Memory B cell (primary cell): ENCODE measurements around the gene TECR.
"Not testable (repeated sequence)": the region's sequence is repeated elsewhere in the genome, so short reads cannot be mapped to it uniquely, and the experiment has no call there.

ENCODE experiments used
- ATAC-seq: fragments of 150-1000 bp; cut with Tn5 transposase; 2 replicates; pipeline ENCODE4 v1.10.0; 2021; ENCODE audit warnings: low read depth, mild to moderate bottlenecking, moderate library complexity
- DNase-seq, 2 donors: peaks; one replicate each; pipeline ENCODE4 v3.0.0; 2022; ENCODE audit warnings: low spot score in 2 of 2
- H3K27ac Mint-ChIP-seq: one replicate; pipeline ENCODE4 v1.8.0; 2022; ENCODE audit warnings: mild to moderate bottlenecking, moderate library complexity, mixed read lengths
- H3K27me3 Mint-ChIP-seq: one replicate; pipeline ENCODE4 v1.8.0; 2022; ENCODE audit warnings: mixed read lengths
- H3K36me3 Mint-ChIP-seq: one replicate; pipeline ENCODE4 v1.8.0; 2022; ENCODE audit warnings: mild to moderate bottlenecking, mixed read lengths
- H3K4me1 Mint-ChIP-seq: one replicate; pipeline ENCODE4 v1.8.0; 2022; ENCODE audit warnings: mixed read lengths
- H3K4me3 Mint-ChIP-seq: one replicate; pipeline ENCODE4 v1.8.0; 2022; ENCODE audit warnings: mild to moderate bottlenecking, moderate library complexity, mixed read lengths
- H3K9me3 Mint-ChIP-seq: one replicate; pipeline ENCODE4 v1.8.0; 2022; ENCODE audit warnings: mixed read lengths

Gene TECR

DNA sequence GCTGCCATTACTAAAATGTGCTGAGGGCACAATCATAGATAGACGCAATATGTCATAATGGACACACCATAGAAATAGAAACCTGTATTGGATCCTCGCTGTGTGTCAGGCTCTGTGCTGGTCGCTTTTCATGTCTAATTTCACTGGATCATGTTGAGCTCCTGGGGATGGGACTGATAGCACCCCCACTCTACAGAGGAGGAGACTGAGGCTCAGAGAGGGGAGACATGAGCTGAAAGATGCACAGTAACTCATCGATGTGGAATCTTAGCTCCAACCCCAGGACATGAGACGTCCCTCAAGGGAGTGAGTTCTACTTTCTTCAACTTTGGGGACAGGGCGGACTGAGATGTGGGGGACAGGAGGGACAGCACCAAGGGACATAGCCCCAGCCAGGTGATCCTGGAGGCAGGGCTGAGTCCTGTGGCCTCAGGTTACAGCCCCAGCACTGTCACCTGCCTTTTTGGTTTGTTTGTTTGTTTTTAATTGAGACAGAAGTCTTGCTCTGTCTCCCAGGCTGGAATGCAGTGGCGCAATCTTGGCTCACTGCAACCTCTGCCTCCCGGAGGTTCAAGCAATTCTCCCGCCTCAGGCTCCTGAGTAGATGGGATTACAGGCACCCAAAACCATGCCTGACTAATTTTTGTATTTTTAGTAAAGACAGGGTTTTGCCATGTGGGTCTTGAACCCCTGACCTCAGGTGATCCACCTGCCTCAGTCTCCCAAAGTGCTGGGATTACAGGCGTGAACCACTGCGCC, 26.9 kb upstream of the TECR start:
- no peak overlapping the region for H3K4me3 Mint-ChIP-seq
- H3K36me3 Mint-ChIP-seq: no peaks in the 10 kb centered on the region
- no peak for ATAC-seq
- H3K4me1 Mint-ChIP-seq: peaks cover 11% of the 10 kb centered on the region
- H3K9me3 Mint-ChIP-seq: no peaks in the 10 kb centered on the region
- H3K27ac Mint-ChIP-seq: no peak overlapping the region
- no peak for DNase-seq
- peaks cover 11% of the 10 kb centered on the region for H3K27me3 Mint-ChIP-seq

DNA sequence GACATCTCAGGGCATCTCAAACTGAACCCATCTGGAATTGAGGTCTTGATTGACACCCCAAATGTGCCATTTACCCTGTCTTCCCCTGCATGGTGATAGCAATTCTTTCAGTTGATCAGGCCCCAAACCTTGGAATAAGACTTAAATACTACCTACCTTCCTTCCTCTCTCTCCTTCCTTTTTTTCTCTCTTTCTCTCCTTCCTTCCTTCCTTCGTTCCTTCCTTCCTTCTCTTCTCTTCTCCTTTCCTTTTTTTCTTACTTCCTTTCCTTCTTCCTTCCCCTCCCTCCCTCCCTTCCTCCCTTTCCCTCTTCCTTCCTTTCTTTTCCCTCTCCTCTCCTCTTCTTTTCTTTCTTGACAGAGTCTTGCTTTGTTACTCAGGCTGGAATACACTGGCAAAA, 26.1 kb upstream of the TECR start:
- no peak for ATAC-seq
- no peak for DNase-seq
- H3K4me1 Mint-ChIP-seq: peaks cover 11% of the 10 kb centered on the region
- no peaks in the 10 kb centered on the region for H3K9me3 Mint-ChIP-seq
- no peaks in the 10 kb centered on the region for H3K36me3 Mint-ChIP-seq
- H3K4me3 Mint-ChIP-seq: no peak overlapping the region
- H3K27me3 Mint-ChIP-seq: peaks cover 11% of the 10 kb centered on the region
- no peak overlapping the region for H3K27ac Mint-ChIP-seq

DNA sequence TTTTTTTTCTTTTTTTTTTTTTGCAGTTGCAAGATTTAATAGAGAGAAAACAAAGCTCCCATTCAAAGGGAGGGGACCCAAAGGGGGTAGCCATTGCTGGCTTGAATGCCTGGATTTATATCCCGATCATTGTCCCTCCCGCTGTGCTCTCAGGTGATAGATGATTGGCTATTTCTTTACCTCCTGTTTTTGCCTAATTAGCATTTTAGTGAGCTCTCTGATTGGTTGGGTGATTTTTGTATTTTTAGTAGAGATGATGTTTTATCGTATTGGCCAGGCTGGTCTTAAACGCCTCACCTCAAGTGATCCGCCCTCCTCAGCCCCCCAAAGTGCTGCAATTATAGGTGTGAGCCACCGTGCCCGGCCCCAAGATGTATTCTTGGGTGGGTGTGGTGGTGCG, 24.8 kb upstream of the TECR start:
- not testable (repeated sequence) for DNase-seq

DNA sequence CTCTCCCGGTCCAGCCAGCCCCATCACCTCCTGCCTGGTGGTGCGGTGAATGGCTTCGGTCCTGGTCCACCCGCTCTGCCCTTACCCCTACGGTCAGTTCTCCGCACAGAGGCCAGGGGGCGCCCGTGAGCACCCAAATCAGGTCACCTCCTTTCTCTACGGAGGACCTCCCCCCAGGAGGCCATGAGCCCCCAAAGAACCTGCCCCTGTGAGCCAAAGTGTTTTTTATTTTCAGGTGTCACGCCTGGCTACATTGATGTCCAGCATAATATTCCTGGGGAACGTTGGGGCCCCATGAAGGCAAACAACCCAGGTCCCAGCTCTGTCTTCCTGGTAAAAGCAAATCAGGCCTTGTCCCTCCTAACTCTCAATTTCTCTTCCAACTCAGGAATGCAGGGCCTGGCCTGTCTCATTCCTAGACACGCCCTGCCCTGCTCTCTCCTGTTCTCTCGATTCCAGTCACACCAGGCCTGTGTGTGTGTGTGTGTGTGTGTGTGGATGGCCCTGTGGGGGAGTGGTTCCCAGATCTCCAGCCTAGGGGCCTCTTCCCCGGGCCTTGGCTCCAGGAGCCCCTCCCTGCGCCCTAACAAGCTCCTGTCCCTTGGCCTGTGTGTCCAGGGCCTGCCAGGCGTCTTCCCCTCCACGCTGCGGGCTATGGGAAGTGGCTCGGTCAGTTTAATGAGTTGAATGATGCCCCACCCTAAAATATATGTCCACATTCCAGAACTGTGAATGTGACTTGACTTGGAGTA, 23.7 kb upstream of the TECR start:
- H3K27ac Mint-ChIP-seq: no peak overlapping the region
- no peaks in the 10 kb centered on the region for H3K36me3 Mint-ChIP-seq
- no peak overlapping the region for H3K4me3 Mint-ChIP-seq
- DNase-seq (peak; percentile 52 to 55), ATAC-seq (peak; percentile 82)
- peaks cover 11% of the 10 kb centered on the region for H3K27me3 Mint-ChIP-seq
- H3K9me3 Mint-ChIP-seq: no peaks in the 10 kb centered on the region
- peaks cover 11% of the 10 kb centered on the region for H3K4me1 Mint-ChIP-seq

More for the DNA sequence above, 24.8 kb upstream of the TECR start:
- not testable (repeated sequence) for H3K4me3 Mint-ChIP-seq, ATAC-seq, H3K9me3 Mint-ChIP-seq, H3K27ac Mint-ChIP-seq, H3K36me3 Mint-ChIP-seq
- Mint-ChIP-seq H3K4me1 (peaks cover 11% of the 10 kb centered on the region), H3K27me3 (peaks cover 11% of the 10 kb centered on the region)

DNA sequence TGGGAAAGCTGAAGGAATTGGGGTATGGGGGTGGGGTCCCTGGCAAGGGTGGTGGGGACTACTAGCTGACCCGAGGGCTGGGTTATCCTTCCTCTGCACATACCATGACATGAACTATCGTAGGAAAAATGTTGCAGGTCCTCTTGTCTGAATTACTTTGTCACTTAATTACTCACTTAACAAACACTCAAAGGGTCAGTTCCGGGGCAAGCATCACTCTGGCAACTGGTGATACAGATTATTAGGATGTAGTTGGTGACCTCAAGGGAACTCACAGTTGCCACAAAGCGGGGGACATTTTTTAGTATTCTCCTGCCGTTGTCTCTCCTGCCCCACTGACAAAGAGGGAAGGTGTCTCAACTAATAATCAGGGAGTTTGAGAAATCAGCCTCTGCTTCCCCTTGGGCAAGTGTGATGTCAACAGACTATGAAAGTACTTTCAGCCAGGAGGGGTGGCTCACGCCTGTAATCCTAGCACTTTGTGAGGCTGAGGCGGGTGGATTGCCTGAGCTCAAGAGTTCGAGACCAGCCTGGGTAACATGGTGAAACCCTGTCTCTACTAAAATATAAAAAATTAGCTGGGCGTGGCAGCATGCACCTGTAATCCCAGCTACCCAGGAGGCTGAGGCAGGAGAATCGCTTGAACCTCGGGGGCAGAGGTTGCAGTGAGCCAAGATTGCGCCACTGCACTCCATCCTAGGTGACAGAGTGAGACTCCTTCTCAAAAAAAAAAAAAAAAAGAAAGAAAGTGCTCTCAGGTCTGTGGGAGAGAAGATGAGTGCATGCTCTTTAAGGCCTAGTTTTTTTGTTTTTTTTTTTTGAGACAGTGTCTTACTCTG, 21.5 kb upstream of the TECR start:
- peaks cover 11% of the 10 kb centered on the region for H3K27me3 Mint-ChIP-seq
- DNase-seq: no peak
- no peak overlapping the region for H3K4me3 Mint-ChIP-seq
- no peaks in the 10 kb centered on the region for H3K36me3 Mint-ChIP-seq
- H3K27ac Mint-ChIP-seq: no peak overlapping the region
- H3K4me1 Mint-ChIP-seq: peaks cover 11% of the 10 kb centered on the region
- no peaks in the 10 kb centered on the region for H3K9me3 Mint-ChIP-seq
- ATAC-seq: no peak

DNA sequence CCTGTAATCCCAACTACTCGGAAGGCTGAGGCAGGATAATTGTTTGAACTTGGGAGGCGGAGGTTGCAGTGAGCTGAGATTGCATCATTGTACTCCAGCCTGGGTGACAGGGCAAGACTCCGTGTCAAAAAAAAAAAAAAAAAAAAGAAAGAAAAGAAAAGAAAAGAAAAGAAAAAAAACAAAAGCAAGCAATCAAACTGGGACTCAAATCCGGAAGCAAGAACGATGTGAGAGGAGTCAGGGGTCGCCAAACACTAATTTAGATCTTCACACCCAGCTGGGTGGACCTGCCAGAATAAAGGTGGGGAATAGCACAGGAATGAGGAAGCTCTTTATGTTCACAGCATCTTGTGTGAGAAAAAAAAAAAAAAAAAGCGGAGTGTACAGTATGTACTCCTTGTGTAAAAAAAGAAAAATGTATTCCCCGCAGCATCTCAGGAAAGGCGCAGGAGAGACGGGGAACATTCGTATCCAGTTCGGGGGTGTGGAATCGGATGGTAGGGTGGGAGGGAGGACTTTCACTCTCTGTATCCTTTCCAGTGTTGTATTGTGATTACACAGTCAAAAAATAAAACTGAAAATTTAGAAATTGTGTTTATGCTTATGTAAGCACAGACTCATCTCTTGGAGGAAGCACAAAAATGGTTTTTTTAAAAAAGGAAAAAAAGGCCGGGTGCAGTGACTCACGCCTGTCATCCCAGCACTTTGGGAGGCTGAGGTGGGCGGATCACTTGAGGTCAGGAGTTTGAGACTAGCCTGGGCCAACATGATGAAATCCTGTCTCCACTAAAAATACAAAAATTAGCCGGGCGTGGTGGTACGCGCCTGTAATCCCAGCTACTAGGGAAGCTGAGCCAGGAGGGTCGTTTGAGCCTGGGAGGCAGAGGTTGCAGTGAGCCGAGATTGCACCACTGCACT, 18.8 kb upstream of the TECR start:
- H3K27me3 Mint-ChIP-seq: no peaks in the 10 kb centered on the region
- H3K4me1 Mint-ChIP-seq: peaks cover 12% of the 10 kb centered on the region
- H3K36me3 Mint-ChIP-seq: peaks cover 8% of the 10 kb centered on the region
- no peak overlapping the region for H3K4me3 Mint-ChIP-seq
- no peaks in the 10 kb centered on the region for H3K9me3 Mint-ChIP-seq
- no peak for DNase-seq
- H3K27ac Mint-ChIP-seq: no peak overlapping the region
- no peak for ATAC-seq

DNA sequence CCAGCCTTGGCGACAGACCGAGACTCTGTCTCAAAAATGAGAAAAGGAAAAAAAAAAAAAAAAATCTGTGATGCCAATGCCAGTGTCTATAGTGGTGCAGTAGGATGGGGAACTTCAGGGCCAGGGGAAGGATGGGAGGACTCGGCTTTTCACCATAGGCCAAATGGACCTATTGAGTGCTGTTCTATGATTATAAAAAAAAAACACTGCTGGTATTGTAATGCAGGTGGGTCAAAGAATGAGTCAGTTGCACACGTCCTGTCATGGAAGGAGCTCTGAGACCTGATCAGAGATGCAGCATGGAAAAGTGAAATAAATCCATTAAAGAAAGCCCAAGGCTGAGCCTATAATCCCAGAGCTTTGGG, 18.2 kb upstream of the TECR start:
- Mint-ChIP-seq H3K27ac (no peak overlapping the region), H3K4me3 (no peak overlapping the region), H3K4me1 (peaks cover 13% of the 10 kb centered on the region), H3K36me3 (peaks cover 9% of the 10 kb centered on the region), H3K9me3 (no peaks in the 10 kb centered on the region), H3K27me3 (no peaks in the 10 kb centered on the region)
- ATAC-seq: no peak
- no peak for DNase-seq

DNA sequence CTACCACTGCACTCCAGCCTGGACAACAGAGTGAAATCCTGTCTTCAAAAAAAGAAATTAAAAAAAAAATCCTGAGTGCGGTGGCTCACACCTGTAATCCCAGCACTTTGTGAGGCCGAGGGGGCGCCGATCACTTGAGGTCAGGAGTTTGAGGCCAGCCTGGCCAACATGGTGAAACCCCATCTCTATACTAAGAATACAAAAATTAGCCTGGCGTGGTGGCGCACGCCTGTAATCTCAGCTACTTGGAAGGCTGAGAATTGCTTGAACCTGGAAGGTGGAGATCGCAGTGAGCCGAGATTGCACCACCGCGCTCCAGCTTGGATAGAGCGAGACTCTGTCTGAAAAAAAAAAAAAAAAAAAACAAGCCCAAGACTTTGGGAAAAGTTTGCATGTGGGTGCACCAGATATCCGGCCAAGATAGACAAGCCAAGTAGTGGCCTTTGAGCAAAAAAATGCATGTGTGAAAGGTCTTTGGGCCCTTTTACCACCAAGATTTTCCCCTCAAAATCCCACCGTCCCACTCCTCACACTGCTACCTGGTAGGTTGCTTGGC, 16.9 kb upstream of the TECR start:
- H3K4me1 Mint-ChIP-seq: peaks cover 23% of the 10 kb centered on the region
- H3K36me3 Mint-ChIP-seq: peaks cover 14% of the 10 kb centered on the region
- H3K27me3 Mint-ChIP-seq: no peaks in the 10 kb centered on the region
- no peak overlapping the region for H3K27ac Mint-ChIP-seq
- no peaks in the 10 kb centered on the region for H3K9me3 Mint-ChIP-seq
- no peak for DNase-seq
- no peak for ATAC-seq
- H3K4me3 Mint-ChIP-seq: no peak overlapping the region

DNA sequence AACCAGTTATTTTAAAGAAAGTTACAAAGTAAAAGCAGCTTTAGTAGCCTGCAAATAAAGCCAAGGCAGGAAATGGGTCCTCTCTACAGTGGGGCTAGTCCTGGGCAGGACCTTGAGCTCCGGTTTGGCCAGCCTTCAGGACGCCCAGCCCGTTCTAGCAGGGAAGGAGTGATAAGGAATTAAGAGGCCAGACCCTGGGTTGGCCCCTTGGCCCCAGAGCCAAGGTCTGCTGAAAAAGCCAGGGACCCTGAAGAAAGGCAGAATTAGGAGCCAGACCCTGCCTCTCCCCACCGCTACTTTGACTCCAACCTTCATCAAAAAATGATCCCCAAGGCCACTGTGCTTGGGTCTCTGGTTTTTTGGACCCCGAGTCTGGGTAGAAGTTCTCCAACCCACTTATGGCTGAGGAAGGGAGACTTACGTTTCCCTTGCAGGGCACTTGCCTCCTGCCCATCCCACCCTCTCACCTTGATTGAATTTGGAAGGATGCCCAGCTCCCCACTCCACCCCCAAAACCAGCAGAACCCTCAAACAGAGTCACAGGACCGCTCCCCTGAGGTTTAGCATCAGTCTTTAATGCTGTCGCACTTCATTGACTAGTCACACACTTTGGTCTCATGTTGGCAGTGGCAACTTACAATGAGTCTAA, 15.1 kb upstream of the TECR start:
- Mint-ChIP-seq H3K4me3 (no peak overlapping the region), H3K27me3 (no peaks in the 10 kb centered on the region), H3K27ac (peak overlapping the region; percentile 38), H3K4me1 (peaks cover 24% of the 10 kb centered on the region), H3K9me3 (no peaks in the 10 kb centered on the region), H3K36me3 (peaks cover 14% of the 10 kb centered on the region)
- DNase-seq (no peak), ATAC-seq (no peak)

DNA sequence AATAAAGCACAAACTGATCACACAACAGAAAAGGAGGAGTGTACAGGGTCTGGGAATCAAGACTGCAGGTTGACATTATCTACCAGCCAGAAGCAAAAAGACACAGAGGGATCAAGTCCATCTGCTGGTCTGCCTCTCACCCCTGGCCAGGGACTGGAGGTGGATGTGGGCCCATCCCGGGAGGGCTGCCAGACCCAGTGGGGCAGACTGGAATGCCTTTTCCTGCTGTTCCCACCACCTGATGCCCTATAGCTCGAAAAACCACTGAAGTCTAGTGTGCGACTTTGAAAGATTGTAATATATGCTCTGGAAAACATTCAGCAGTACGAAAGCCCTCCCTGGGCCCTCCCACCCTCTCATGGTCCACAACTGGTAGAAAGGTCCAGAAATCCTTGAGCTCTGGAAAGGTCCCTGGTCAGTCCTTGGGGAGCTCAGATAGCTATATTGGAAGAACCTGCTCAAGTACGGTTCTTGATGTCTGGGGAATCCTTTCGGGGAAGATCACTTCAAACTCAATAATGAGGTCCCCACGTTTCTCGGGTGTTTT, 13.8 kb upstream of the TECR start:
- Mint-ChIP-seq H3K9me3 (no peaks in the 10 kb centered on the region), H3K27me3 (no peaks in the 10 kb centered on the region), H3K4me3 (peak overlapping the region; percentile 86), H3K36me3 (peaks cover 14% of the 10 kb centered on the region), H3K27ac (peak overlapping the region; percentile 6), H3K4me1 (peaks cover 28% of the 10 kb centered on the region)
- no peak for DNase-seq
- no peak for ATAC-seq

DNA sequence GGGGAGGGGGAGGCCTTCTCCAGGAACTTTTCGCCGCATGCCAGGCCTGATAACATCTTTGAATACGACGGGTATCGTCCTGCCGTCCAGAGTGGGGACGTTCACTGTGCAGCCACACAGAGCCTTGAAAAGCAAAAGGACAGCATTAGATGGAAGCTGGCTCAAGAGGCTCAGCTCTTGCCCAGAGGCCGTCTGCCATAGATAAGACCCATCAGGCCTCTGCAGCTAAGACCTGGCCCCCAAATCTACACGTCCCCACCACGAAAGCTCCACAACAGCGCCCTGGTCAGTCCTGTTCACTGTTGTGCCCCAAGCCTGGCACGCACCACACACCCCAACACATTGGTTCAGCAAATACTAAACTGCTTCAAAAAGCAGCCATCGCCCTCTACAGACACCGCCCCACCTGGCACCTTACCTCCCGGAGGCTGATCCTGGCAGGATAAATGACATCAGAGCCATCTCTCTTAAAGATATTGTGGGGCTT, 13.3 kb upstream of the TECR start:
- no peak for DNase-seq

DNA sequence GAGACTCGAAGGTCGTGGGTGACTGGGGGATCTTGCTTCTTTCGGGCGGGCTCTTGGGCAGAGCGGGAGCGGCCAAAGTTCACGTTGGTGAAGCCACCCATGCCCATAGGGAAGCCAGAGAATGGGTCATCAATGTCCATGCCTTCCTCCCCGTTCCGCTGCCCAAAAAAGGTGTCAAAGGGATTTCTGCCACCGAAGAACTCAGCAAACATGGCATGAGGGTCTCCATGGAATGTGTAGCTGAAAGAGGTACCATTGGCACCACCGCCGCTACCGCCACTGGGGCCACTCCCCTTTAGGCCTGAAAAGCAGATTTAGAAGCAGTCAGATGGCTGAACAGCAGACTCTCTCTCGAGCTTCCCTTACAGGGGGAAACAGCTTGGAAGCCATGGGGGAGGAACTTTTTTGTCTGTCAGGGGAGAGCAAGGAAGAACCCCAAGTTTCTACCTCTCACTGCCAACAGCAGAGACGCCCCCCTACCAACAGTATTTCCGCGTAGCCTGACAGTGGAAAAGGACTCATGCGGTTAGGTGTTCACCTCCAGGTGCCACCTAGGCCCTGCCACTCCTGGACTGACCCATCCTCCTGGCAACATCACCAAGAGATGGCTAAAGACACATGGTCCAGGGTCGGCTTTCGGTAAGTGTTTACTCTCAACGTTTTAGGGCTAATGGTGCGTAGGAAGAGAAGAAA, 12.5 kb upstream of the TECR start:
- Mint-ChIP-seq H3K4me1 (peaks cover 28% of the 10 kb centered on the region), H3K27me3 (no peaks in the 10 kb centered on the region), H3K4me3 (peak overlapping the region; percentile 86), H3K36me3 (peaks cover 14% of the 10 kb centered on the region), H3K9me3 (no peaks in the 10 kb centered on the region), H3K27ac (peak overlapping the region; percentile 45)
- no peak for DNase-seq
- ATAC-seq: no peak

More for the DNA sequence above, 13.3 kb upstream of the TECR start:
- H3K27ac Mint-ChIP-seq: peak overlapping the region; percentile 6
- H3K9me3 Mint-ChIP-seq: no peaks in the 10 kb centered on the region
- peak overlapping the region; percentile 86 for H3K4me3 Mint-ChIP-seq
- peaks cover 28% of the 10 kb centered on the region for H3K4me1 Mint-ChIP-seq
- H3K36me3 Mint-ChIP-seq: peaks cover 14% of the 10 kb centered on the region
- no peaks in the 10 kb centered on the region for H3K27me3 Mint-ChIP-seq
- no peak for ATAC-seq
